ENCODE measurements around the gene FOXN3.

FOXN3 gene

DNA sequence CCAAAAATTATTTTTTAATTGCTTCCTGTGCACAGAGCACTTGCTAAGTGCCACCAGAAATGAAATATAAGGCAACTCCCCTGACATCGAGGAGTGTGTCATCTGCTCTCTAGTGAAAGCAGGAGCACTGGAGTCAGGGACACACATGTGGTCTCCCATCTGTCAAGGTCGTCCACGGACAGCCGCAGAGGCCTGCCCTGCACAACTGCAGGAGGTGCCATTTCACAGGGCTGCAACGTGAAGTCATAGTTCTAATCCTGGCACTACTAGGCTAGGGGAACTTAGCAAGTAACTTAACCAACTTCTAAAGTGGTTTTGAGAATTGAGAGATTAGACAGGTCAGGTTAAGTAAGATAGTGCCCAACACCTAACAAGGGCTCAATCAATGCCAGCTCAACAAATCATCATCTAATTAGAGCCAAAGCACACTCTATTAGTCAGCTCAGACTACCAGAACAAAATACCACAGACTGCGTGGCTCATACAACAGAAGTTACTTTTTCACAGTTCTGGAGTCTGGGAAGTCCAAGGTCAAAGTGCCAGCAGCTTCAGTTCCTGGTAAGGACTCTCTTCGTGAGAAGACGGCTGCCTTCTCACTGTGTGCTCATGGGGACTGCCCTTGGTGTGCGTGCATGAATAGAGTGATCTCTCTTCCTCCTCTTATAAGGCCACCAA is 30.7 kb downstream of the FOXN3 start:
- no peak overlapping the region for H3K4me3 ChIP-seq (ENCODE audit: low read depth, low read length)
- no peak for TF ChIP-seq MYC (IDR thresholded peaks at IDR 0.05; ENCODE audit: low read depth, low read length)
- TF ChIP-seq POLR2A (IDR thresholded peaks at IDR 0.05; ENCODE audit: extremely low read depth, insufficient read length), result no peak
- TF ChIP-seq, protein P1, sequence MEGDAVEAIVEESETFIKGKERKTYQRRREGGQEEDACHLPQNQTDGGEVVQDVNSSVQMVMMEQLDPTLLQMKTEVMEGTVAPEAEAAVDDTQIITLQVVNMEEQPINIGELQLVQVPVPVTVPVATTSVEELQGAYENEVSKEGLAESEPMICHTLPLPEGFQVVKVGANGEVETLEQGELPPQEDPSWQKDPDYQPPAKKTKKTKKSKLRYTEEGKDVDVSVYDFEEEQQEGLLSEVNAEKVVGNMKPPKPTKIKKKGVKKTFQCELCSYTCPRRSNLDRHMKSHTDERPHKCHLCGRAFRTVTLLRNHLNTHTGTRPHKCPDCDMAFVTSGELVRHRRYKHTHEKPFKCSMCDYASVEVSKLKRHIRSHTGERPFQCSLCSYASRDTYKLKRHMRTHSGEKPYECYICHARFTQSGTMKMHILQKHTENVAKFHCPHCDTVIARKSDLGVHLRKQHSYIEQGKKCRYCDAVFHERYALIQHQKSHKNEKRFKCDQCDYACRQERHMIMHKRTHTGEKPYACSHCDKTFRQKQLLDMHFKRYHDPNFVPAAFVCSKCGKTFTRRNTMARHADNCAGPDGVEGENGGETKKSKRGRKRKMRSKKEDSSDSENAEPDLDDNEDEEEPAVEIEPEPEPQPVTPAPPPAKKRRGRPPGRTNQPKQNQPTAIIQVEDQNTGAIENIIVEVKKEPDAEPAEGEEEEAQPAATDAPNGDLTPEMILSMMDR (IDR thresholded peaks at IDR 0.05; ENCODE audit: low read depth, low read length), result no peak
- TF ChIP-seq, protein P2, sequence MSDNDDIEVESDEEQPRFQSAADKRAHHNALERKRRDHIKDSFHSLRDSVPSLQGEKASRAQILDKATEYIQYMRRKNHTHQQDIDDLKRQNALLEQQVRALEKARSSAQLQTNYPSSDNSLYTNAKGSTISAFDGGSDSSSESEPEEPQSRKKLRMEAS (IDR thresholded peaks at IDR 0.05; ENCODE audit: low read depth, low read length), result no peak
- DNase-seq (ENCODE audit: low read depth), result no peak

DNA sequence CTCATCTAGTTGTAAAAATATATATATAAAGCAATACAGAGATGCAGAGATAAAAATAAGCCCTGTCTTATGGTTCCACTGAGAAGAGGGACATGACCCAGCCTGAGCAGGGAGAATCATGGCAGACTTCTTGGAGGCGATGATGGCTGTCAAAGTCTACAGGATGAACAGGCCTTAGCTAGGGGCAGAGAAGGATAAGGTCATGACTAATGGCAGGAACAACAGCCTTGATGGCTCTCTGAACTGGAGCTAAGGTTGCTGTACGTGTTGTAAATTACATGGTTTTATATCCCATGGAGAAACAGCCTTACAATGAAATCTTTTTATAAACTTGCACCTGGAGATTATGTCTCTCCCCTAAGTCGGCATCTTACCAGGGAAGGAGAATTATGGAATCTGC is 32.4 kb downstream of the FOXN3 start:
- no peak overlapping the region for H3K4me3 ChIP-seq (ENCODE audit: low read depth, low read length)
- TF ChIP-seq, protein P2 (IDR thresholded peaks at IDR 0.05; ENCODE audit: low read depth, low read length), result no peak
- TF ChIP-seq, protein P1 (IDR thresholded peaks at IDR 0.05; ENCODE audit: low read depth, low read length), result no peak
- no peak for TF ChIP-seq POLR2A (IDR thresholded peaks at IDR 0.05; ENCODE audit: extremely low read depth, insufficient read length)
- no peak for TF ChIP-seq MYC (IDR thresholded peaks at IDR 0.05; ENCODE audit: low read depth, low read length)
- no peak for DNase-seq (ENCODE audit: low read depth)

DNA sequence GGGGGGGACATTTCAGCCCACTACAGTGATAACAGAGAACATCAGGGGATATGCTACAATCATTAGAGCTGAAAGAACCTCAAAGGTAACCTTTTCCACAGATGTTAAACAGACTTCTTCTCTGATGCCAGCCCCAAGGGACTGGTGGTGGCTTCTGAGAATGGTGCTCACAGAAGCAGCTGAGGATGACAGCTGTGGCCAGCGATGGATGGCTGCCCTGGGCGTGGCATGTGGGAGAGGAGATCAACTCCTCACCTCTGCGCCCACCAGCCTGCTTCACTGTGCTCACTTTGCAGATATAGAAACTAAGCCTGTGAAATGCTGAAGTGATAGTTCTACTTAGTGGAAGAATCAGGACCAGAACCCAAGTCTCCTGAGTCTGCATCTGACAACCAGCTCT is 33.0 kb downstream of the FOXN3 start:
- TF ChIP-seq, protein P1 (IDR thresholded peaks at IDR 0.05; ENCODE audit: low read depth, low read length), result no peak
- TF ChIP-seq, protein P2 (IDR thresholded peaks at IDR 0.05; ENCODE audit: low read depth, low read length), result no peak
- TF ChIP-seq MYC (IDR thresholded peaks at IDR 0.05; ENCODE audit: low read depth, low read length) (no peak), POLR2A (IDR thresholded peaks at IDR 0.05; ENCODE audit: extremely low read depth, insufficient read length) (no peak)
- no peak overlapping the region for H3K4me3 ChIP-seq (ENCODE audit: low read depth, low read length)
- DNase-seq (ENCODE audit: low read depth), result no peak

DNA sequence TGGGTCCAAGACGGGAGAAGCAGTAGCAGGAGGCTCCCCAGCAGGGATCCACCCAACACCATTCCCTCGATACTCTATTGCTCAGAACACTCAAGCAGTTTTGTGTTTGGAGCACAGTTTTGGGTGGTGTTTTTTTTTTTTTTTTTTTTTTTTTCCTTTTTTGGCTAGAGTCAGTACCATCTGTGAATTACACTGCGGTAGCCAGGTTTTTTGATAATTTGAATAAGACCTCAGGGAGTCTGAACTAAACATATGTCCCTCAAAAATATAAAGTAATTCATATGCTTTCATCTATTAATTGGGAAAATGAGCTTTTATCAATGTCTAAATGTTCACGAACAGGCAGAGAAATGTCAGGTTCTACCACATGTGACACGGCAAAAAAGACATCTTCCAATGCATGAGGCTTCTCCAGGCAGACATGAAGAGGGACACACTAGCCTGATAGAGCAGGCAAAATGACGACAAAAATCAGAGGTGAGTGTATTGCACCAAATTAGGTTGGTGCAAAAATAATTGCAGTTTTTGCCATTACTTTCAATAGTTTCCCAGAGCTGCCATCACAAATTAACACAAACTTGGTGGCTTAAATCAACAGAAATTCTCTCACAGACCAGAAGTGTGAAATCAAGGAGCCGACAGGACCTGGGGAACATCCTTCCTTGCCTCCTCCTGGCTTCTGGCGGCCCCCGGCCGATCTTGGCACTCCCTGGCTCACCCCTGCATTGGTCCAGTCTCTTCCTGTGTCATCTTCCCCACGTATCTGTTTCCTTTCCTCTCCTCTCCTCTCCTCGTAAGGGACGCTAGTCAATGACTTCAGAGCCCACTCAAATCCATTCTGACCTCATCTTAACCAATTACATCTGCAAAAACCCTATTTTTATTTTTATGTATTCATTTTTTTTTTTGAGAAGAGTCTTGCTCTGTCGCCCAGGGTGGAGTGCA is 33.9 kb downstream of the FOXN3 start:
- no peak overlapping the region for H3K4me3 ChIP-seq (ENCODE audit: low read depth, low read length)
- DNase-seq (ENCODE audit: low read depth), result no peak
- no peak for TF ChIP-seq POLR2A (IDR thresholded peaks at IDR 0.05; ENCODE audit: extremely low read depth, insufficient read length)
- TF ChIP-seq, protein P1 (IDR thresholded peaks at IDR 0.05; ENCODE audit: low read depth, low read length), result no peak
- TF ChIP-seq, protein P2 (IDR thresholded peaks at IDR 0.05; ENCODE audit: low read depth, low read length), result no peak
- no peak for TF ChIP-seq MYC (IDR thresholded peaks at IDR 0.05; ENCODE audit: low read depth, low read length)

DNA sequence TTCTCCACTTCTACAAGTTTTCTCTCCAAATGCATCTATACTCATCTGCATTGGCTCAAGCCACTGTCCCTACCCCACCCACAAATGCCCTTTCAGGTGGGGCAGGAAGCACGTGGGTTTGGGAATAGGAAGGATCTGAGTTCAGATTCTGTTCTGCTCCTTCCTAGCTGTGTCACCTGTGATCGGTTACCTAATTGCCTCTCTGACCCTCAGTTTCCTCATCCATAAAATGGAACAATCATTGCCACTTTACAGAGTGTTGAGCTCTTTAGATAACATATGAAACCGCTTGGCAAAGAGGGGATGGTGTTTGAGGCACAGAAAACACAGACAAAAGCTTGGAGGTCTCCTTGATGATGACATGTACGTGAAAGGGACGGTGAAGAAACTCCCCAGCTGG is 34.5 kb downstream of the FOXN3 start:
- DNase-seq (ENCODE audit: low read depth), result no peak
- TF ChIP-seq, protein P2 (IDR thresholded peaks at IDR 0.05; ENCODE audit: low read depth, low read length), result no peak
- no peak for TF ChIP-seq MYC (IDR thresholded peaks at IDR 0.05; ENCODE audit: low read depth, low read length)
- TF ChIP-seq POLR2A (IDR thresholded peaks at IDR 0.05; ENCODE audit: extremely low read depth, insufficient read length), result no peak
- TF ChIP-seq, protein P1 (IDR thresholded peaks at IDR 0.05; ENCODE audit: low read depth, low read length), result no peak
- H3K4me3 ChIP-seq (ENCODE audit: low read depth, low read length), result no peak overlapping the region
